ENCODE data around the gene SORBS1.

The SORBS1 gene

GRCh38 chr10:95434583-95434982, 126.6 kb downstream of the SORBS1 start:
- Histone ChIP-seq H3K23ac (ENCODE audit: low read length) (peak overlapping the region; percentile 68), H2BK5ac (ENCODE audit: low read length) (no peak overlapping the region), H3K36me3 (ENCODE audit: control insufficient read depth, insufficient read depth, low read length) (no peaks in the 10 kb centered on the region), H3K4me1 (ENCODE audit: control insufficient read depth, low read depth, low read length) (no peaks in the 10 kb centered on the region), H3K56ac (ENCODE audit: low read length) (no peak overlapping the region), H3K18ac (ENCODE audit: low read length) (no peak overlapping the region), H3K27ac (ENCODE audit: low read depth, low read length) (no peak overlapping the region), H3K4ac (ENCODE audit: low read depth, low read length) (no peak overlapping the region), H4K5ac (ENCODE audit: low read length) (no peak overlapping the region), H3K9ac (ENCODE audit: low read length) (no peak overlapping the region), H4K8ac (ENCODE audit: low read depth, low read length) (no peak overlapping the region), H2BK15ac (replicated peaks; ENCODE audit: low read depth) (no peak overlapping the region), H3K27me3 (ENCODE audit: insufficient read depth, low read length, poor library complexity) (no peaks in the 10 kb centered on the region), H3K4me3 (ENCODE audit: low read length) (no peak overlapping the region), H2AK5ac (ENCODE audit: low read length) (no peak overlapping the region), H3K79me2 (ENCODE audit: control insufficient read depth, insufficient read depth, low read length) (no peaks in the 10 kb centered on the region), H3K79me1 (ENCODE audit: low read length) (no peaks in the 10 kb centered on the region), H2BK120ac (ENCODE audit: low read depth, low read length) (no peak overlapping the region), H3K4me2 (ENCODE audit: low read length) (no peak overlapping the region)
- no peak for DNase-seq
- no CpG with 5 or more reads among the region's 9 CpGs for WGBS (ENCODE audit: extremely low coverage, insufficient coverage, low lambda C conversion rate)

GRCh38 chr10:95431900-95432342, 129.2 kb downstream of the SORBS1 start:
- H3K4ac ChIP-seq (ENCODE audit: low read depth, low read length), result no peak overlapping the region
- no CpG with 5 or more reads among the region's 4 CpGs for WGBS (ENCODE audit: extremely low coverage, insufficient coverage, low lambda C conversion rate)
- no peak for DNase-seq
- H2BK5ac ChIP-seq (ENCODE audit: low read length), result no peak overlapping the region
- H3K79me1 ChIP-seq (ENCODE audit: low read length), result no peaks in the 10 kb centered on the region
- H3K18ac ChIP-seq (ENCODE audit: low read length), result no peak overlapping the region
- no peak overlapping the region for H3K23ac ChIP-seq (ENCODE audit: low read length)
- no peak overlapping the region for H2AK5ac ChIP-seq (ENCODE audit: low read length)
- H3K56ac ChIP-seq (ENCODE audit: low read length), result no peak overlapping the region
- H3K27me3 ChIP-seq (ENCODE audit: insufficient read depth, low read length, poor library complexity), result no peaks in the 10 kb centered on the region
- no peak overlapping the region for H2BK120ac ChIP-seq (ENCODE audit: low read depth, low read length)
- no peak overlapping the region for H4K5ac ChIP-seq (ENCODE audit: low read length)
- no peak overlapping the region for H4K8ac ChIP-seq (ENCODE audit: low read depth, low read length)
- H3K4me2 ChIP-seq (ENCODE audit: low read length), result no peak overlapping the region
- no peak overlapping the region for H3K4me3 ChIP-seq (ENCODE audit: low read length)
- H3K27ac ChIP-seq (ENCODE audit: low read depth, low read length), result no peak overlapping the region
- no peak overlapping the region for H2BK15ac ChIP-seq (replicated peaks; ENCODE audit: low read depth)
- no peaks in the 10 kb centered on the region for H3K4me1 ChIP-seq (ENCODE audit: control insufficient read depth, low read depth, low read length)
- no peaks in the 10 kb centered on the region for H3K79me2 ChIP-seq (ENCODE audit: control insufficient read depth, insufficient read depth, low read length)
- no peaks in the 10 kb centered on the region for H3K36me3 ChIP-seq (ENCODE audit: control insufficient read depth, insufficient read depth, low read length)
- H3K9ac ChIP-seq (ENCODE audit: low read length), result no peak overlapping the region

- peak; percentile 79 for DNase-seq
- Histone ChIP-seq H2BK5ac (ENCODE audit: low read length) (no peak overlapping the region), H3K27me3 (ENCODE audit: insufficient read depth, low read length, poor library complexity) (no peaks in the 10 kb centered on the region), H2AK5ac (ENCODE audit: low read length) (no peak overlapping the region), H3K9ac (ENCODE audit: low read length) (no peak overlapping the region), H3K23ac (ENCODE audit: low read length) (no peak overlapping the region), H3K18ac (ENCODE audit: low read length) (no peak overlapping the region), H4K8ac (ENCODE audit: low read depth, low read length) (no peak overlapping the region), H3K4me2 (ENCODE audit: low read length) (no peak overlapping the region), H2BK120ac (ENCODE audit: low read depth, low read length) (no peak overlapping the region), H3K27ac (ENCODE audit: low read depth, low read length) (no peak overlapping the region), H3K4ac (ENCODE audit: low read depth, low read length) (no peak overlapping the region), H2BK15ac (replicated peaks; ENCODE audit: low read depth) (no peak overlapping the region), H3K56ac (ENCODE audit: low read length) (no peak overlapping the region), H3K79me2 (ENCODE audit: control insufficient read depth, insufficient read depth, low read length) (no peaks in the 10 kb centered on the region), H3K79me1 (ENCODE audit: low read length) (no peaks in the 10 kb centered on the region), H3K4me1 (ENCODE audit: control insufficient read depth, low read depth, low read length) (peaks cover 4% of the 10 kb centered on the region), H3K36me3 (ENCODE audit: control insufficient read depth, insufficient read depth, low read length) (no peaks in the 10 kb centered on the region), H3K4me3 (ENCODE audit: low read length) (no peak overlapping the region), H4K5ac (ENCODE audit: low read length) (no peak overlapping the region)
- no CpG with 5 or more reads among the region's 12 CpGs for WGBS (ENCODE audit: extremely low coverage, insufficient coverage, low lambda C conversion rate)
These were observed 130.8 kb downstream of the SORBS1 start for GRCh38 chr10:95430231-95430951.

- no peak overlapping the region for H3K56ac ChIP-seq (ENCODE audit: low read length)
- no peak overlapping the region for H3K9ac ChIP-seq (ENCODE audit: low read length)
- H3K4me2 ChIP-seq (ENCODE audit: low read length), result no peak overlapping the region
- no peak overlapping the region for H3K27ac ChIP-seq (ENCODE audit: low read depth, low read length)
- no peak overlapping the region for H3K4me3 ChIP-seq (ENCODE audit: low read length)
- H4K8ac ChIP-seq (ENCODE audit: low read depth, low read length), result no peak overlapping the region
- H3K27me3 ChIP-seq (ENCODE audit: insufficient read depth, low read length, poor library complexity), result no peaks in the 10 kb centered on the region
- peaks cover 4% of the 10 kb centered on the region for H3K4me1 ChIP-seq (ENCODE audit: control insufficient read depth, low read depth, low read length)
- H3K79me1 ChIP-seq (ENCODE audit: low read length), result no peaks in the 10 kb centered on the region
- no peak overlapping the region for H3K18ac ChIP-seq (ENCODE audit: low read length)
- no peak overlapping the region for H2BK15ac ChIP-seq (replicated peaks; ENCODE audit: low read depth)
- no peak overlapping the region for H4K5ac ChIP-seq (ENCODE audit: low read length)
- H3K79me2 ChIP-seq (ENCODE audit: control insufficient read depth, insufficient read depth, low read length), result no peaks in the 10 kb centered on the region
- no peak overlapping the region for H2BK5ac ChIP-seq (ENCODE audit: low read length)
- H3K36me3 ChIP-seq (ENCODE audit: control insufficient read depth, insufficient read depth, low read length), result no peaks in the 10 kb centered on the region
- no peak overlapping the region for H2BK120ac ChIP-seq (ENCODE audit: low read depth, low read length)
- DNase-seq, result no peak
- WGBS (ENCODE audit: extremely low coverage, insufficient coverage, low lambda C conversion rate), result no CpG with 5 or more reads among the region's 4 CpGs
- H2AK5ac ChIP-seq (ENCODE audit: low read length), result peak overlapping the region; percentile 6
- H3K4ac ChIP-seq (ENCODE audit: low read depth, low read length), result no peak overlapping the region
- H3K23ac ChIP-seq (ENCODE audit: low read length), result no peak overlapping the region
These were observed 131.5 kb downstream of the SORBS1 start for GRCh38 chr10:95429639-95430038.

GRCh38 chr10:95428701-95429100, 132.5 kb downstream of the SORBS1 start:
- H3K79me1 ChIP-seq (ENCODE audit: low read length), result no peaks in the 10 kb centered on the region
- H3K23ac ChIP-seq (ENCODE audit: low read length), result no peak overlapping the region
- no peak overlapping the region for H4K8ac ChIP-seq (ENCODE audit: low read depth, low read length)
- H3K4ac ChIP-seq (ENCODE audit: low read depth, low read length), result no peak overlapping the region
- no peak overlapping the region for H4K5ac ChIP-seq (ENCODE audit: low read length)
- no peak overlapping the region for H3K18ac ChIP-seq (ENCODE audit: low read length)
- H3K9ac ChIP-seq (ENCODE audit: low read length), result no peak overlapping the region
- no peak overlapping the region for H2BK15ac ChIP-seq (replicated peaks; ENCODE audit: low read depth)
- no peaks in the 10 kb centered on the region for H3K79me2 ChIP-seq (ENCODE audit: control insufficient read depth, insufficient read depth, low read length)
- H3K27ac ChIP-seq (ENCODE audit: low read depth, low read length), result no peak overlapping the region
- H2AK5ac ChIP-seq (ENCODE audit: low read length), result no peak overlapping the region
- no peak overlapping the region for H3K4me2 ChIP-seq (ENCODE audit: low read length)
- DNase-seq, result no peak
- no peak overlapping the region for H3K4me3 ChIP-seq (ENCODE audit: low read length)
- no peaks in the 10 kb centered on the region for H3K36me3 ChIP-seq (ENCODE audit: control insufficient read depth, insufficient read depth, low read length)
- no CpG with 5 or more reads among the region's 2 CpGs for WGBS (ENCODE audit: extremely low coverage, insufficient coverage, low lambda C conversion rate)
- H3K4me1 ChIP-seq (ENCODE audit: control insufficient read depth, low read depth, low read length), result peaks cover 4% of the 10 kb centered on the region
- H2BK120ac ChIP-seq (ENCODE audit: low read depth, low read length), result no peak overlapping the region
- H3K27me3 ChIP-seq (ENCODE audit: insufficient read depth, low read length, poor library complexity), result no peaks in the 10 kb centered on the region
- no peak overlapping the region for H2BK5ac ChIP-seq (ENCODE audit: low read length)
- no peak overlapping the region for H3K56ac ChIP-seq (ENCODE audit: low read length)

- no peak overlapping the region for H3K27ac ChIP-seq (ENCODE audit: low read depth, low read length)
- no peak overlapping the region for H4K8ac ChIP-seq (ENCODE audit: low read depth, low read length)
- no peak overlapping the region for H2BK15ac ChIP-seq (replicated peaks; ENCODE audit: low read depth)
- no peaks in the 10 kb centered on the region for H3K79me2 ChIP-seq (ENCODE audit: control insufficient read depth, insufficient read depth, low read length)
- no CpG with 5 or more reads among the region's 5 CpGs for WGBS (ENCODE audit: extremely low coverage, insufficient coverage, low lambda C conversion rate)
- H3K36me3 ChIP-seq (ENCODE audit: control insufficient read depth, insufficient read depth, low read length), result no peaks in the 10 kb centered on the region
- peak overlapping the region; percentile 37 for H3K56ac ChIP-seq (ENCODE audit: low read length)
- H2BK5ac ChIP-seq (ENCODE audit: low read length), result no peak overlapping the region
- no peak overlapping the region for H3K23ac ChIP-seq (ENCODE audit: low read length)
- no peak overlapping the region for H3K18ac ChIP-seq (ENCODE audit: low read length)
- H3K9ac ChIP-seq (ENCODE audit: low read length), result peak overlapping the region; percentile 30
- H3K4me2 ChIP-seq (ENCODE audit: low read length), result no peak overlapping the region
- peaks cover 4% of the 10 kb centered on the region for H3K4me1 ChIP-seq (ENCODE audit: control insufficient read depth, low read depth, low read length)
- no peaks in the 10 kb centered on the region for H3K79me1 ChIP-seq (ENCODE audit: low read length)
- H3K4ac ChIP-seq (ENCODE audit: low read depth, low read length), result no peak overlapping the region
- H3K27me3 ChIP-seq (ENCODE audit: insufficient read depth, low read length, poor library complexity), result no peaks in the 10 kb centered on the region
- no peak for DNase-seq
- H4K5ac ChIP-seq (ENCODE audit: low read length), result no peak overlapping the region
- H3K4me3 ChIP-seq (ENCODE audit: low read length), result no peak overlapping the region
- no peak overlapping the region for H2BK120ac ChIP-seq (ENCODE audit: low read depth, low read length)
- peak overlapping the region; percentile 34 for H2AK5ac ChIP-seq (ENCODE audit: low read length)
These were observed 134.7 kb downstream of the SORBS1 start for GRCh38 chr10:95426482-95426881.

Data from mesendoderm (in vitro differentiated cells).